GM18858 (cell line): ENCODE results near the gene EGLN2.
"Not testable (repeated sequence)": the region's sequence is repeated elsewhere in the genome, so short reads cannot be mapped to it uniquely, and the experiment has no call there.

Experiments
- ATAC-seq: cut with Tn5 transposase; IDR thresholded peaks from one replicate; pipeline ENCODE4 v1.9.1; 2021; ENCODE audit not compliant: unreplicated experiment

The EGLN2 gene

DNA sequence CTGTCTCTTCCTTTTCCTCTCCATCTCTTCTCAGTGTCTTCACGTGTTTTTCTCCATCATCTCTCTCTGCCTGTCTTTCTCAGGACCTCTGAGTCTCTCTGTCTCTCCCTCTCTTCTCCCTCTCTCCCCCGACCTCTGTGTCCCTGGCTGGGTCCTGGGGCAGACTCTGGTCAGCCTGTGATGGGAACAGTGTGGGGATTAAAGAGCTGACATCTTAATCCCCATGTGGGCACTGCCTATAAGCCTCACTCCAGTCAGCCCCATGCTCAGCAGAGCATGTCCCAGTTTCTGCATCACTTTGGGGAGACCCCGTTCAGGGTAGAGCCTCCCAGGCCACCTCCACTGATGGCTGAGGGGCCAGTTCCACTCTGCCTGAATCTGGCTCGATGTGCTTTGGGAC is 16.2 kb downstream of the EGLN2 start:
- ATAC-seq, result no peak

DNA sequence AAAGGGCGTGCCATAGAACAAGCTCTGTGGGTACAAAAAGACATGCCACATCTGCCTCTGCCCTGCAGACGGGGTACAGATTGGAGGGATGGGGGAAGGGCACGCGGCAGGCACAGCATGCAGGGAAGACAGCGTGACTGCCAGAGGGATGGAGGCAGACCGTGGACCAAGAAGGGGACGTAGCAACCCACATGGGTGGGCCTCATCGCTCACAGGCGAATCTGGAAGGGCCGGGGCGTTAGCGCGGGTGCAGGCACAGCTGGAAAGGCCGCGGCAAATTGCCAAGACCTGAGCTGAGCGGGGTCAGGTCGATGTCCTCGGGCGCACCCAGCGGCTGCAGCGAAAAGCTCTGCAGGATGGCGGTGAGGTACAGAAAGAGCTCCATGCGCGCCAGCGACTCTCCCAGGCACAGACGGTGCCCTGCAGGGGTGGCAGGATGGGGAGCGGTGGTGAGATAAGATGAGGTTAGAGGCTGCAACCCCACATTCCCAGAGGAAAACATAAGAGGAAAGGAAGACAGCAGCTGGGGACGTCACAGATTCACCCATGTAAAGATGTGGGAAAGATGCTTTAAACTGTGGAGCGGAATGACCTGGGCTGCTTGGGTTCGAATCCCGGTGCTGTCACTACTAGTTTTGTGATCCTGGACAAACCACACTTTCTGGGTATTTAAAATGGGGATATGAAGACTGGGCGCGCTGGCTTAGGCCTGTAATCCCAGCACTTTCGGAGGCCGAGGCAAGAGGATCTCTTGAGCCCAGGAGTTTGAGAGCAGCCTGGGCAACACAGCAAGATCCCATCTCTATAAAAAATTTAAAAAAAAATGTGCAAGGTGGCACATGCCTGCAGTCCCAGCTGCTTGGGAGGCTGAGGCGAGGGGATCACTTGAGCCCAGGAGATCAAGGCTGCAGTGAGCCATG is 19.7 kb downstream of the EGLN2 start:
- ATAC-seq, result not testable (repeated sequence)

DNA sequence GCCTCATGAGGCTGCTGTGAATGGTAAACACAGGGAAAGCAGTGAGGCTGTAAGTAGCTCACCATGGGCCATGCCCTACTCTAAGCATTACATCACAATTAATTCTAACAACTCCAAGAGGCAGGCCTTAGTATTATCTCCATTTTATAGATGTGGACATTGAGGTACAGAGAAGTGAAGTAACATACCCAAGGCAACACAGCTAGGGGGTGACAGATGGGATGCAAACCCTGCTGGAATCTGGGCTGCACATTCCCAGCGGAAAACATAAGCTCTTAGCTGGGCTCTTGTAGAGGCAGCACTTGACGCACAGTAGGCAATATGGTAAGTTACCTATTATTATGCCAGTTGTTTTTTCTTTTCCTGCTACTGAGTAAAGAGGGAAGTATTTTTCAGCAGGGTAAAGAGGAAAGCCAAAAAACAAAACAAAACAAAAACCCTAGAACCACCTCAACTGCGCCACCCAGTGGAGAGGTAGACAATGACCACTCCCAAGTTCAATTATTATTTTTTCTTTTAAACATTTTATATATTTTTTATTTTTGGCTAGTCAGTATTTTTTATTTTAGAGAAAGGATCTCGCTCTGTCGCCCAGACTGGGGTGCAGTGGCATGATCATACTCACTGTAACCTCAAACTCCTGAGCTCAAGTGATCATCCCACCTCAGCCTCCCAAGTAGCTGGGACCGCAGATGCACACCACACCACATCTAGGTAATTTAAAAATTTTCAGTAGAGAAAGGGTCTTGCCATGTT is 20.7 kb downstream of the EGLN2 start:
- ATAC-seq, result not testable (repeated sequence)

DNA sequence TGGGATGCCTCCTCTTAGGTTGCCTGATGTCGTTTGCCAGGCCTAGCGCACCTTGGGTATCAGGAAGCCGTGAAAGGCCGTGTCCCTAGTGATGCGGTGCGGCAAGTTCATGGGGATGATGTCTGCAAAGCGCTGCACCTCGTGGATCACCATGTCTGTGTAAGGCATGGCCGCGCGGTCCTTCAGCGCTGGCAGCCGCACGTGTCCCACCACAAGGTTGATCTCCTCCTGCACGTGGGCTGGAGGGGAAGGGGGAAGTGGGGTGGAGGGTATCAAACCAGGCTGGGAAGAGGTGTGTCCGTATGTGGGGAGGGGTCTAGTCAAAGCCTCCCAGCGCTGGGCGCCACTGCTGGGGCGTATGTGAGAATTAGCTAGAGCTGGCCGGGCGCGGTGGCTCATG is 23.2 kb downstream of the EGLN2 start:
- no peak for ATAC-seq

DNA sequence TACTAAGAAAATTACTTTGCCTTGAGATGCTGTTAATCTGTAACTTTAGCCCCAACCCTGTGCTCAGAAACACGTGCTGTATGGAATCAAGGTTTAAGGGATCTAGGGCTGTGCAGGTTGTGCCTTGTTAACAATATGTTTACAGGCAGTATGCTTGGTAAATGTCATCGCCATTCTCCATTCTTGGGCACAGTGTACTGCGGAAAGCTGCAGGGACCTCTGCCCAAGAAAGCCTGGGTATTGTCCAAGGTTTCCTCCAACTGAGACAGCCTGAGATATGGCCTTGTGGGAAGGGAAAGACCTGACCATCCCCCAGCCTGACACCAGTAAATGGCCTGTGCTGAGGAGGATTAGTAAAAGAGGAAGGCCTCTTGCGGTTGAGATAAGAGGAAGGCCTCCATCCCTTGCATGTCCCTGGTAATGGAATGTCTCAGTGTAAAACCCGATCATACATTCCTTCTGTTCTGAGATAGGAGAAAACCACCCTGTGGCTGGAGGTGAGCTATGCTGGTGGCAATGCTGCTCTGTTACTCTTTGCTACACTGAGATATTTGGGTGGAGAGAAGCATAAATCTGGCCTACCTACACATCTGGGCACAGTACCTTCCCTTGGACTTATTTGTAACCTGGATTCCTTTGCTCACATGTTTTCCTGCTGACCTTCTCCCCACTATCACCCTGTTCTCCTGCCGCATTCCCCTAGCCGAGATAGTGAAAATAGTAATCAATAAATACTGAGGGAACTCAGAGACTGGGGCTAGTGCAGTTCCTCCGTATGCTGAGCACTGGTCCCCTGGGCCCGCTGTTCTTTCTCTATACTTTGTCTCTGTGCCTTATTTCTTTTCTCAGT is 23.9 kb downstream of the EGLN2 start:
- ATAC-seq, result not testable (repeated sequence)

DNA sequence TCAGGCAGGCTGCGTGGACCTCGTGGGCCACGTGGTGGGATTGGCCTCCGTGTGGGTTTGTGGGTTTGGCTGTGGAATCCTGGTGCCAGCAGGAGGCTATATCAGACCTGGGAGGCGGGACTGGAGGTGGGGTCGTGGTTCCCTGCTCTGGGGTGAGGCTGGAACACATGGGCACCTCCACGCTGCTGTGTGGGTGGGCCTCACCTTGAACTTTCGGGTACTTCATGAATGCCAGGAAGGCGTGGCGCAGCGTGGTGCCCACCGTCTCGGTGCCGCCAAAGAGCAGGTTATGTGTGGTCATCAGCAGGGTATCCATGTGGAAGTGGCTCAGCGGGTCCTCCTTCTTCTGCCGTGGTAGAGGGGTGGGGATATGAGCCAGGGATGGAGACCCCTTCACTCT is 25.9 kb downstream of the EGLN2 start:
- ATAC-seq, result not testable (repeated sequence)

DNA sequence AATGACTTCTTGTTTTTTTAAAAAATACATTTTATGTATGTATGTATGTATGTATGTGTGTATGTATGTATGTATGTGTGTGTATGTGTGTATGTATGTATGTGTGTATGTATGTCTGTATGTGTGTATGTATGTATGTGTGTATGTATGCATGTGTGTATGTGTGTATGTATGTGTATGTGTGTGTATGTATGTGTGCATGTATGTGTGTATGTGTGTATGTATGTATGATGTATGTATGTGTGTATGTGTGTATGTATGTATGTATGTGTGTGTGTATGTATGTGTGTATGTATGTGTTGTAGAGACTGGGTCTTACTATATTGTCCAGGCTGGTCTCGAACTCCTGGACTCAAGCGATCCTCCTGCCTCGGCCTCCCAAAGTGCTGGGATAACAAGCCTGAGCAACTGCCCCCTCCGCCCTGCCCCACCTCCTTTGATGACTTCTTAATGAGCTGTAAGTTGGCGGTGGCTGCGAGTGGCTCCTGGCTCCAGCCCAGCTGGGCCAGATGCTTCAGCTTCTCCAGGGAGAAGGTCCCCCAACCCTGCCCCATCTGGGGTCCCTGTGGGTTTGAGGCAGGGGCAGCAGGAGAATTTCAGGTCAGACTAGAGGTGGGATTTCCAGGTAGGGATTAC is 26.6 kb downstream of the EGLN2 start:
- ATAC-seq, result not testable (repeated sequence)

DNA sequence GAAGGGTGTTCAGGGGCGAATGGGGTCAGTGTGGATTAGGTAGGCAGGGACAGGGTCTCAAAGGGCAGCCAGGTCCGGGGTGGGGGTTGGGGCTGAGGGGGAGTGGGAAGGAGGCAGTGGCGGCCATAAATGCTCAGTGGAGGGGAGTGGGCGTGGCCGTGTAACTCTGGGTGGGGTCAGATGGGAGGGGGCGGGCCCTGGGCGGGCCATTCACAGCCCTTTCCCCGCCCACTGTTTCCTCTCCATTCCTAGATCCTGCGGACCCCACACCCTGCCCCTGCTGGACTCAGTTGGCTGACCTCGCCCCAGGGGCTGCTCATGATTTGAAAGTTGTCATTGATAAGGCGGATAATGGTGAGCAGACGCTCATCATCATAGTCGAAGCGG is 27.3 kb downstream of the EGLN2 start:
- not testable (repeated sequence) for ATAC-seq

DNA sequence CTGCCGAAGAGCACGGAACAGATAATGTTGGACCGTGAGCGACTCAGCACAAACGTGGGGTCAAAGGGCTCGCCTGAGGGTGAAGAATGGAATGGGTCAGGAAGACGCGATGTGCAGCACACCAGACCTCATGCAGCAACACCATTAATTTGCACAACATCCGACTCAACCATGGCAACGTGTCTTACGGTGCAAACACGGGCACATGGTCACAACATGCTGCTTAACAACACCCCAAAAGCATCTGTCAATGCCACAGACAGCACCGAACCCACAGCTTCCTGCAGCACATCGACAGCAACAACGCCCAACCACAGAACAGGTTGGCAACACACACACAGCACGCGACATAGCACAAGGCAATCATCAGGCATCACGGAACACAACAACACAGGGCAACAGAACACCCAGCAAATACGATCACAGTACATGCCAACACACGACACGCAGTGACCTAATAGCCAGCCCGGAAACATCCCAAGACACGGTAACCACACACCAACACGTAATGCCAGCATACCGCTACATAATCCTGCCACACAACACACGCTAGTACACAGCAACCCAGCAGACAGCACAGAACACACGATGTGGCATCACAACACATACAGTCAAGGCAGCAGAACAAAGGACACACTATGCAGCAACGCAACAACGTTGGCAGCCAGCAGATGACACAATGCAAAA is 27.9 kb downstream of the EGLN2 start:
- not testable (repeated sequence) for ATAC-seq

DNA sequence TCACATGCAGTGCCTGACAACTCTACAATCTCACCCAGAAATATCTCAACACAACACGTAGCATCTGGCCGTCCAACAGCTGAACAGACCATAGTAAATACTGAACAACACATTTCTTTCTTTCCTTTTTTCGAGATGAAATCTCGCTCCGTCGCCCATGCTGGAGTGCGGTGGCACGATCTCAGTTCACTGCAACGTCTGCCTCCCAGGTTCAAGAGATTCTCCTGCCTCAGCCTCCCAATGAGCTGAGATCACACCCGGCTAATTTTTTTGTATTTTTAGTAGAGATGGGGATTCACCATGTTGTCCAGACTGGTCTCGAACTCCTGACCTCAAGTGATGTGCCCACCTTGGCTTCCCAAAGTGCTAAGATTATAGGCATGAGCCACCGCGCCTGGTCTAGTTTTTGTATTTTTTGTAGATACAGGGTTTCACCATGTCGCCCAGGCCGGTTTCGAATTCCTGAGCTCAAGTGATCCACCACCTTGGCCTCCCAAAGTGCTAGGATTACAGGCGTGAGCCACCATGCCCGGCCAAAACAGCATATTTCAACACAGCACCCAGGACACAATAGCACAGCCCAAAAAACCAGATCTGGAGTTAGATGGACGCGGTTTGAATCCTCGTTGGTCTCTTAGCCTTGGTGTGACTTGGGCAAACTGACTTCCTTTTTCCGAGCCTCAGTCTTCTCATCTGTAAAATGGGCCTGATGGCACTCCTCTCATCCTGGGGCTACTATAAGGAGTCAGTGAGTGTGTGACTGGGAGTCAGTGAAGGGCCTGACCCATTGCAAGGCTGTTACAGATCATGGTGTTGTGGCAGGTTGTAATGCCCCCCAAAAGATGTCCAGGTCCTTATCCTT is 28.6 kb downstream of the EGLN2 start:
- no peak for ATAC-seq

DNA sequence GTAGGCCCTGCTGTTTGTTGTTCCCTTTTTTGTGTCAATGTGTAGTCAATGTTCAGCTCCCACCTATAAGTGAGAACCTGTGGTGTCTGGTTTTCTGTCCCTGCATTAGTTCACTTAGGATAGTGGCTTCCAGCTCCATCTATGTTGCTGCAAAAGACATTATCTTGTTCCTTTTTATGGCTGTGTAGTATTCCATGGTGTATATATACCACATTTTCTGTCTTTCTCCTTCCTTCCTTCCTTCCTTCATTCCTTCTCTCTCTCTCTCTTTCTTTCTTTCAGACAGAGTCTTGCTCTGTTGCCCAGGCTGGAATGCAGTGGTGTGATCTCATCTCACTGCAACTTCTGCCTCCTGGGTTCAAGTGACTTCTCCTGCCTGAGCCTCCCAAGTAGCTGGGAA is 30.2 kb downstream of the EGLN2 start:
- no peak for ATAC-seq

DNA sequence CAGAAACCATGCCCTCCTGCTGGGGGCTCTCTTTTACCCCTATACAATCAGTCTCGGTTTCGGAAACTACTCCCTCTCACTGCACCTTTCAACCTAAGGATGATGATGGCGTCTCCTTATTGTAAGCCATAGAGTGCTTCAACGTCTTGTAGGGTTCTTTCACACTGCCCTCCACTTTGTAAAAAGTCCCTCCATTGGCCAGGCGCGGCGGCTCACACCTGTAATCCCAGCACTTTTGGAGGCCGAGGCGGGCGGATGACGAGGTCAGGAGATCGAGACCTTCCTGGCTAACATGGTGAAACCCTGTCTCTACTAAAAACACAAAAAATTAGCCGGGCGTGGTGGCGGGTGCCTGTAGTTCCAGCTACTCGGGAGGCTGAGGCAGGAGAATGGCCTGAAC is 31.8 kb downstream of the EGLN2 start:
- not testable (repeated sequence) for ATAC-seq

DNA sequence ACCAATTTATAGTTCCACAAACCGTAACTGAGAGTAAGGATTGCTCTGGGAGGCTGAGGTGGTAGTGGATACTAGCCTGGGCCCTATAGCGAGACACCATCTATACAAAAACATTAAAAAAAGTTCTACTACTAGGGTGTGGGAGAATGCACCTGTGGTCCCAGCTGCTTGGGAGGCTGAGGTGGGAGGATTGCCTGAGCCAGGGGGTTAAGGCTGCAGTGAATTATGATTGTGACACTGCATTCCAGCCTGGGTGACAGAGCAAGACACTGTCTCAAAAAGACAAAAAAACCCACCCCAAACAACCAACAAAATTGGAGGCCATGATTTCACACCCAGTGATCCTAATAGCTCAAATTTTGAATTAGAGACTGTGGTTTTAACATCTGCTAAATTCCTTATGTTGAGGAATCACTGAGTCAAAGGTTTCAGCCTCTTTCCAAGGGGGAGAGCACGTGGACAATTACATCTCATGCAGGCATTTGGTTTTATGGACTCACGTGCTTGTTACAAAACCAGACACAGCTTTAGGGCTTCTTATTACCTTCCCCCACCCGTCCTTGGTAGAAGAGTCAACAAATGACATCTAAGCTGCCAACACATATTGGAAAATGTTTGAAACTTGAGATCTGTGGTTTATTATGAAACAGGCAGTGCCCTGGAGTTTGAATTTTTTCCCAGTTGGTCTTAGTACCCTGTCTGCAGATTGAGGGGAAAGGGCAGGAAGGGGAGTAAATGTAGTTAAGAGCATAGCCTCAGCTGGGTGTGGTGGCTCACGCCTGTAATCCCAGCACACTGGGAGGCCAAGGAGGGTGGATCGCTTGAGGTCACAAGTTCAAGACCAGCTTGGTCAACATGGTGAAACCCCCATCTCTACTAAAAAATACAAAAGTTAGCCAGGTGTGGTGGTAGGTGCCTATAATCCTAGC is 32.8 kb downstream of the EGLN2 start:
- ATAC-seq, result no peak

DNA sequence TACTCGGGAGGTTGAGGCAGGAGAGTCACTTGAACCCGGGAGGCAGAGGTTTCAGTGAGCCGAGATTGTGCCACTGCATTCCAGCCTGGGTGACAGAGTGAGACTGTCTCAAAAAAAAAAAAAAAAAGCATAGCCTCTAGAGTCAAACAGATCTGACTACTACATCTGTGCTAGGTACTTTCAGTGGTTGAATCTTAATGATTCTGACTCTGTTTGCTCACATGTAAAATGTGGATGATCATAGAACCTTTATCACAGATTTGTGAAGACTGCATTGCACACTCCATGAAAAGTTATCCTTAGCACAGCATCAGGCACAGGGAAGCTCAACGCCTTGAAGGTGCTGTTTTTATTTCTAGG is 33.4 kb downstream of the EGLN2 start:
- not testable (repeated sequence) for ATAC-seq

DNA sequence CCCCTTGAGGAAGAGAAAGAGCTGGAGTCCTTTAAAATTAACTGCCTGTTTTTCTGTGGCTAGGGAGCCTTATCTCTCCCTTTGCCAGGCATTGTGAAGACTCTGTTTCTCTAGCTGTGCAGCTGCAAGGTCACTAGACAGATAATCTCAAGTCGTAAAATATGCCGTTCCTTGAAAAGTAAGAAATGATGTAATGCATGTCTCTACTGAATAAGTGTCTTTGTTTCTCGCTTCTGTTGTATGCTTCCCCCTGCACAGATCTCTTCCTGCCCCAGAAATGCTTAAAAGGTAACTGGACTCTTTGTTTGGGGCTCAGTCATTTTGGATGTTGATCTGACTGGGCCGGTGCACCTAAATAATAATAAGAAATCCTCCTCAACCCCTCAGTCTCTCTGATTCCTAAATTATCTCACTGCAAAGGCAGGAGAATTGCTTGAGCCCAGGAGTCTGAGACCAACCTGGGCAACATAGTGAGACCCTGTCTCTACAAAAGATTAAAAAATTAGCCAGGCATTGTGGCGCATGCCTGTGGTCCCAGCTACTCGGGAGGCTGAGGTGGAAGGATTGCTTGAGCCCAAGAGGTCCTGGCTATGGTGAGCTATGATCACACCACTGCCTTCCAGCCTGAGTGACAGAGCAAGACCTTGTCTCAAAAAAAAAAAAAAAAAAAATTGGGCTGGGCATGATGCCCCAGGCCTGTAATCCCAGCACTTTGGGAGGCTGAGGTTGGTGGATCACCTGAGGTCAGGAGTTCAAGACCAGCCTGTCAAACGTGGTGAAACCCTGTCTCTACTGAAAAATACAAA is 34.9 kb downstream of the EGLN2 start:
- not testable (repeated sequence) for ATAC-seq

DNA sequence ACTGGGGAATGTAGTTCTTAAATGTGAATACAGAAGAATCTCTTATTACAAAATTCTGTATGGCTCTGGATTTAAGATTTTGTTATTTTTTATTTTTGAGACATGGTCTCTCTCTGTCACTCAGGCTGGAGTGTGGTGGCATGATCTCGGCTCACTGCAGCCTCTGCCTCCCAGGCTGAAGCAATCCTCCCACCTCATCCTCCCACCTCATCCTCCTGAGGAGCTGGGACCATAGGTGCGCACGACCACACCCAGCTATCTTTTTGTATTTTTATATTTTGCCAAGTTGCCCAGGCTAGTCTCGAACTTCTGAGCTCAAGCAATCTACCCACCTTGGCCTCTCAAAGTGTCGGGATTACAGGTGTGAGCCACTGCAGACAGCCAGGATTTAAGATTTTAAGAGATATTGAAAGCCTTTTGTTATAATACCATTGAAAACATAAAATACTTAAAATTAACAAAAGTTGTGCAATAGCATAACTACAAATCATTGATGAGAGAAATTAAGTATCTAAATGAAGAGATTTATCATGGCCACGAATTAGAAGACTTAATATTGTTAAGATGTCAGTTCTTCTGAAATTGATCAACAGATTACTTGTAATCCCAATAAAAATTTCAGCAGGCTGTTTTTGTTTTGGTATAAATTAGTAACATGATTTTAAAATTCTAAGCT is 37.9 kb downstream of the EGLN2 start:
- no peak for ATAC-seq

DNA sequence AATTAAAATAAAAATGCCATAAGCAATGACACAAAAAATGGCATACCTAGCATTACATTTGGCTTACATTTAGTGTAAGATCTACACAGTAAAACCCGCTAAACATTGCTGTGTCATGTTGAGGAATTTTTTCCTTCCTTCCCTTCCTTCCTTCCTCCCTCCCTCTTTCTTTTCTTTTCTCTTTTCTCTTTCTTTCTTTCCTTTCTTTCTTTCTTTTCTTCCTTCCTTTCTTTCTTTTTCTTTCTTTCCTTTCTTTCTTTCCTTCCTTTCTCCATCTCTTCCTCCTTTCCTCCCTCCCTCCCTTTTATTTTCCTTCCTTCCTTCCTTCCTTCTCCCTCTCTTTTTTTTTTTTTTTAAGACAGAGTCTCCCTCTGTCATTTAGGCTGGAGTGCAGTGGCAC is 39.5 kb downstream of the EGLN2 start:
- not testable (repeated sequence) for ATAC-seq
